SK-N-MC (cell line): ENCODE data around the gene SPOP.
"Not testable (repeated sequence)": the region's sequence is repeated elsewhere in the genome, so short reads cannot be mapped to it uniquely, and the experiment has no call there.

Source experiments
- DNase-seq: peaks from one replicate; pipeline ENCODE4 v3.0.0-alpha.2; 2011; ENCODE audit warnings: low read depth, low spot score
- H3K27ac ChIP-seq: fragments of 200-600 bp; sonication (generic); 2 replicates; pipeline ENCODE4 v1.5.1; 2016; ENCODE audit warnings: mixed run types
- H3K36me3 ChIP-seq: fragments of 200-600 bp; sonication (generic); 2 replicates; pipeline ENCODE4 v1.6.1; 2017; ENCODE audit warnings: antibody characterized with exemption, low read length, mixed read lengths; ENCODE audit not compliant: insufficient read depth
- H3K4me3 ChIP-seq: fragments of 200-600 bp; sonication (generic); 2 replicates; pipeline ENCODE4 v1.5.1; 2016
- H3K9ac ChIP-seq: fragments of 200-600 bp; sonication (generic); 2 replicates; pipeline ENCODE4 v1.8.0; 2017; ENCODE audit warnings: mixed run types, mixed read lengths; ENCODE audit not compliant: insufficient read length
- H3K9me3 ChIP-seq: fragments of 200-600 bp; sonication (generic); 2 replicates; pipeline ENCODE4 v1.6.1; 2017; ENCODE audit warnings: low read depth, mild to moderate bottlenecking, antibody characterized with exemption, low read length, moderate library complexity, mixed read lengths
- EZH2 ChIP-seq: fragments of 200-600 bp; sonication (generic); IDR thresholded peaks from one replicate; pipeline ENCODE4 v1.6.1; 2017; ENCODE audit warnings: antibody characterized with exemption
- FOXP2 ChIP-seq: optimal IDR thresholded peaks from 2 replicates; pipeline ENCODE3; 2011; ENCODE audit warnings: mild to moderate bottlenecking, moderate library complexity; ENCODE audit not compliant: insufficient read depth; ENCODE audit errors: extremely low read length, control extremely low read depth
- POLR2AphosphoS5 ChIP-seq: IDR thresholded peaks from 2 replicates; pipeline ENCODE4 v1.6.1; 2012; ENCODE audit warnings: mild to moderate bottlenecking, low read depth, low read length, borderline replicate concordance

Gene SPOP

DNA sequence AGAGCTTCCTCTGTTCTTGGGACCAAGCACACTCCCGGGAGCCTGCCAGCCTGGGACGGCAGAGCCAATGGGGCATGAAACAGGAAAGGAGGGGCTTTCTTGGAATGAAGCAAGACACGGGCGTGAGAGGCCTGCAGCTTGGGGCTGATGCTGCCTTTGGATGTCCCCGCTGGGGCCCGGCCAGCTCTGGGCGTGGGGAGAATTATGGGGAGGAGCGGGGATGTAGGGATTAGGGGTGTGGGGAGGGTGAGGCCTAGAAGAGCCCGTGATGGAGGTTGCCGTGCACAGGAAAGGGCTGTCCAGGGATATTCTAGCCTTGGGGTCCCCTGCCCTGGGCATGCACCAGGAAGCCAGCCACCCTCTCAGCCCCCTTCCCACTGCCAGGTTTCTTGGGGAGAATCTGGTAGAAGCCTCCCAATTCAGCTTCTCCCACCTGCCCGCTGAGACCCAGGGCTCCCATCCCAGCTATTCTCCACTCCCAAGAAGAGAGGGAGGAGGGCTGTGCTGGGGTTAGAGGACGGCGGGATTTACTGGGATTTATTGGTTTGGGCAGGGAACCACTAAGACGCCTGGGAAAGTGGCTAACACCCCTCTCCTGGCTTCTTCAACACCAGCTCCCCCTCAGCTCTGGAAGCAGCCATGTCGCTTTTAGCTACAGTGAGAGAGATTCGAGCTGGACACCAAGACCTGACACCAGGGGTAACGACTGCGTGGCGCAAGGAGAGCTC is 122.2 kb downstream of the SPOP start:
- 0 out of 2 replicates have a peak overlapping the region, but pooled peaks have one; percentile 19 for H3K4me3 ChIP-seq
- no peaks in the 10 kb centered on the region for H3K9me3 ChIP-seq
- H3K27ac ChIP-seq, result peak overlapping the region; percentile 59; the same call in 1 of the 2 replicates
- peak overlapping the region; percentile 72 for H3K9ac ChIP-seq
- TF ChIP-seq EZH2 (no peak), POLR2AphosphoS5 (no peak), FOXP2 (no peak)
- no peak for DNase-seq
- no peaks in the 10 kb centered on the region for H3K36me3 ChIP-seq

DNA sequence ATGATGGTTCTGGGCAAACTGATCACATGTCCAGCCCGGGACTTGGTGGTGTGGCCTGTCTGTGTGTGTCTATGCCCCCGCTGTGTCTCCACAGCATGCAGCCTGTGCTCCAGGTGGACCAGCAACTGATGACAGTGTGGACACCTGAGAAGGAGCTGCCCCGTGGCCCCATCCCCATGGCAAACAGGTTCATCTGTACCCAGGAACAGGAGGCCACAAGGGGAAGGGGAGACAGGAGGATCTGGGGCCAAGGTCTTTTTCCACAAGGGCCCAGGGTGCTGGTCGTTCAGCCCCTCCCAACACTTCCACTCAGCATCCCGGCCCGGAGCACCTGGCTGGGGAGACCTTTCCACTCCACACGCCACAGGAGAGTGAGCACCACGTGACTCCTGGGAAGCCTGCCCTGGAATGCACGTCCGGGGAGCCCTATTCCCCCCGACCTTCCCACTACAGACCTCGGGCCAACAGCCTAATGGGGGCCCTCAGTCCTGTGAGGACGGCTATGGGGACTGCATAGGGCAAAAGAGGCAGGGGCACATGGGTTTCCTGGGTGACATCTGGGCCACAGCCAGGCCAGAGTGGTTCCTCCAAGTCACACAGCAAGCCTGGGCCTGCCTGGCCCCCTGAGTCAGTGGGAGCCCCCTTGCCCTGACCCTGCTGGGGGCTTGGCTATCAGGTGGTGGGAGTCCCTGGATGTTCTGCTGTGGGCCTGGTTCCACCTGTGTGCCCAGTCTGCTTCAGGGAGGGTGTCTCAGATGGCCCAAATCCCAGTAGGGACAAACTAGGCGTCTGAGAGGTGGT is 123.0 kb downstream of the SPOP start:
- TF ChIP-seq EZH2, result no peak
- no peak for TF ChIP-seq POLR2AphosphoS5
- no peak for TF ChIP-seq FOXP2
- DNase-seq, result no peak
- Histone ChIP-seq H3K9ac (peak overlapping the region; percentile 29), H3K27ac (no peak overlapping the region), H3K9me3 (no peaks in the 10 kb centered on the region), H3K4me3 (no peak overlapping the region), H3K36me3 (no peaks in the 10 kb centered on the region)

DNA sequence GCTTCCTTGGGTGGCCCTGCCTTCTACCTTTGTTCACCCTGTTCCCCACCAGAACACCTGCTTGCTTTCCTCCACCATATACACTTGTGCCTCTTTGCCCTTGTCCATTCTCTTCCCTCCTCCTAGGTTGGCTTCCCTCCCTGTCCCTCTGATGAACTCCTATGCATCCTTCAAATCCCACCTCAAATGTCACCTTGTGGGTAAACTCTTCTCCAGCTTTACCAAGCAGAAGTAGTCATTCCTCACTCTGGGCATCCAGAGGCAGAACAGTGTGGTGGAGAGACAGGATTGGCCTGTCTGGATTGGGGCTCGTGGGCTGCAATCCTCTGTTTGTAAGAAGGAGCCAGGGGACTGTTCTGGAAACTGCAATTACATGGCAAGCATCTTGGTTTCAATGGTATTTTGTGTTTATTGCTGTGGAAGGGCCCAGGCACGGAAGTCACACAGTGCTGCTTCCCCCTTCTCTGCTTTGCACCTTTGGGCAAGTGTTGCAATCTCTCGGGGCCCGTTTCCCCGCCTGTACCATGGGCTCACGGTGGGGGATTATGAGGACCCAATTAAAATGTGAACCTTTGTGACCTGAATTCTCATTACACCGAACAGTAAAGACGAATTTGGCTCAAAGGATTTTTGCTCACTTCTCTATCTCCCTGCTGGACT is 124.1 kb downstream of the SPOP start:
- no peak for DNase-seq
- H3K36me3 ChIP-seq, result no peaks in the 10 kb centered on the region
- no peak overlapping the region for H3K27ac ChIP-seq
- H3K4me3 ChIP-seq, result no peak overlapping the region
- no peaks in the 10 kb centered on the region for H3K9me3 ChIP-seq
- H3K9ac ChIP-seq, result no peak overlapping the region
- TF ChIP-seq POLR2AphosphoS5 (no peak), EZH2 (no peak), FOXP2 (no peak)

DNA sequence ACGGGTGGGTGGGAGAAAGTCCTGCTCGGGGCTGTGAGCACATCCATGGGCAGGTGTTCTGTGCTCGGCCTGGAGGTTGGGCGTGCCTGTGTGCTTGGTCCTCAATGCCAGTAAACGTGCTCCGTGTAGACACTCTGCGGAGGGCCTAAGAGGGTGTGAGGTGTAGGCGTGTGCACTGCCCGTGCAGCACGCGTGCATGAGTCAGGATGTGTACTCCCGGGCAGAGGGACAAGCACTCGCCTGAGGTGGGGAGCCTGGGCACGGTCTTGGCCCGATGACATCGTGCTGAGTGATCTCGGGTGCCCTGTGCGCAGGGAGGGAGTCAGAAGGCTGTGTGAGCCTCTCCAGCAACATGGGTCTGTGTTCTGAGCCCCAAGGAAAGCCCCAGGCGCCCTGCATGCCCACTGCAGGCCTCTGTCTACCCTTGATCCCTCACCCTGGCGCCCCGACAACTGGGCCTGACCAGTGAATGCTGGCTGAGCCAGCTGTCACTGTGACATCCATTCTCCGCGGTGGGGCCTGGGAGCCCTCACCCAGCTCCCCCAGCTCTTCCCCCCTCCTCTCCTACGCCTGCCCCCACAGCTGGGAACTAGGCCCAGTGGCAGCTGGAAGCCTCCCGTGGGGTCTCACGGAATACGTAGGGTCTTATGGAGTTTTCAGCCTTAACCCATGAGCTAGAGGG is 125.7 kb downstream of the SPOP start:
- TF ChIP-seq POLR2AphosphoS5, result no peak
- no peak for TF ChIP-seq FOXP2
- no peak for TF ChIP-seq EZH2
- H3K36me3 ChIP-seq, result no peaks in the 10 kb centered on the region
- H3K27ac ChIP-seq, result no peak overlapping the region
- H3K4me3 ChIP-seq, result no peak overlapping the region
- no peaks in the 10 kb centered on the region for H3K9me3 ChIP-seq
- no peak for DNase-seq
- no peak overlapping the region for H3K9ac ChIP-seq

DNA sequence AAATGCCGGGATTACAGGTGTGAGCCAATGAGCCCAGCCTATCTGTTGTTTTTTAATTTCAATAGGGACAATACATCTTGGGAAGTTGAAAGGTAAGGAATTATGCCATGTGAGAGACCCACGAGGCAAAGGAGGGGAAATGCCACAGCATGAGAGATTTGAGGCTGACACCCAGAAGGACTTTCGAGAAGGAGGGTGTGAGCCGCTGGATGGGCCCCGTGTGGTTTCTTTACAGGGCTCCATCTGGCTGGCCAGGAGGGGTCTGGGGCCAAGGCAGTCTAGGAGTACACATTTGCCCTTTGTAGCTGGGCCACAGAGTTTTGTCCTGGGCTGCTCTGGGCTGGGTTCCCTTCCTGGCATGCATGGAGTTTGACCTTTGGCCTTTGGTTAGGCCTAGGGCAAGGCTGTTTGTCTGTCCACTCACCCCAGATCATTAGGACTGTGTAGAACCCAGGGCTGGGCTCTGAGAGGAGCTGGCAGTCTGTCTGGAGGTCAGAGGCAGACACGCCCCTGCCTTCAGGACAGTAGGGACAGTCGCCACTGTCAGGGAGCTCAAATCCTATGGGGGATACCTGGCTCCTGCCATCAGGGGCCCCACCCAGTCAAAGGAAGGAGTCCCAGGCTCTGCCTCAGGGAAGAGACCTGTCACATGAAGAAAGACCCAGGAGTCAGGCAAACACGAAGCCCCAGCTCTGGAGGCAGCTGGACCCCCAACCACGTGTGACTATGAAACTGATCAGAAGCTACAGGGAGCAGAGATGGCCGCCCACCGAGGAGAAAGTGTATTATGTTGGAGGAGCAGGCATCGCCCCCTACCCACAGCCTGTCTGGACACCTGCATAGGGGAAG is 126.5 kb downstream of the SPOP start:
- DNase-seq, result no peak
- Histone ChIP-seq H3K9me3 (no peaks in the 10 kb centered on the region), H3K36me3 (no peaks in the 10 kb centered on the region), H3K27ac (no peak overlapping the region), H3K9ac (no peak overlapping the region), H3K4me3 (no peak overlapping the region)
- no peak for TF ChIP-seq EZH2
- no peak for TF ChIP-seq POLR2AphosphoS5
- no peak for TF ChIP-seq FOXP2

DNA sequence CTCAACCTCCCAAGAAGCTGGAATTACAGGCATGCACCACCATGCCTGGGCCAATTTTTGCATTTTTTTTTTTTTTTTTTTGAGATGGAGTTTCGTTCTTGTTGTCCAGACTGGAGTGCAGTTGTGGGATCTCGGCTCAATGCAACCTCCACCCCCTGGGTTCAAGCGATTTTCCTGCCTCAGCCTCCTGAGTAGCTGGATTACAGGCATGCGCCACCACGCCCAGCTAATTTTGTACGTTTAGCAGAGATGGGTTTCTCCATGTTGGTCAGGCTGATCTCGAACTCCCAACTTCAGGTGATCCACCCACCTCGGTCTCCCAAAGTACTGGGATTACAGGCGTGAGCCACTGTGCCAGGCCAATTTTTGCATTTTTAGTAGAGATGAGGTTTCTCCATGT is 127.1 kb downstream of the SPOP start:
- not testable (repeated sequence) for DNase-seq, H3K9ac ChIP-seq, H3K4me3 ChIP-seq, H3K27ac ChIP-seq, H3K9me3 ChIP-seq, H3K36me3 ChIP-seq

DNA sequence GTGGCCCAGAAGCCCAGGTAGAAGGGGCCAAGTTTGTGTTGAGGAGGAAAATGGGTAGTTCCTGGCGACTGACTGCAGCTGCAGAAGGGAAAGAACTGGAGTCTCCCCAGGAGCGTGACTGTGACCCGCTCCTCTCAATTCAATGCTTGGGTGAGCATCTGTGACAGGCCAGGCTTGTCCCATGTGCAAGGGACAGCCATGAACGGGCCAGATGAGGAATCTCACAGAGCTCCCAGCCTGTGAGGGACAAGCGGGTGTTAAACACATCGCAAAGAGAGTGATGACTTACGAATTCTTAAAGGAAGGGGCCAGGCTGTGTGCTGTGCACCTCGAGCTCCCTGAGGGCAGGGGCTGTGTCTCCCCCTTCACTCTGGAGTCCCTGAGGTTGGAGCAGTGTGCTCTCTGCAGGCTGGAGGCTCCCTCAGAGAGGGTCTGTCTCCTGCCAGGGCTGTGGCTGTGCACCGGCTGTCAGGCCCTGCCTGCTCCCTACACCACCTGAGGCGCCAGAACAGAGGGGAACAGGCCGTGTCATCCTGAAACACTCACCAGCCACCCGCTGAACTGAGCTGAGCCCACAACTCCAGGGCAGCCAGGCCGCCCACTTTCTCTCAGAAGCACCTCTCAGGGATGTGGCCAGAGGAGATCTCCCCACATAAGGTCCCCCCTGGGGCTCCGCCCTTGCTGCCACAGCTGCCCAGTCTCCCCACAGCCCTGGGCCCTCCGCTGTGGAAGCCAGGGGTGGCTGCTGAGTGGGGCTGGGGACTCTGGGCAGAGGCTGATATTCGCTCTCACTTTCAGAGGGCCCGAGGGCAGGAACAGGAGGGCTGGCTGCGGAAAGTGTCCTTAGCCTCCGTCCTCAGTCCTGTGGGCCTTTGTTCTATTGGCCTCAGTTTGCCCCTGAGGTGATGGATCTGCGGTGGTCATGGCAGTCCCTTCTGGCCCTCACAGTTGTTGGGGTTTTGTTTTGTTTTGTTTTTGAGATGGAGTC is 127.9 kb downstream of the SPOP start:
- H3K27ac ChIP-seq, result no peak overlapping the region
- H3K4me3 ChIP-seq, result no peak overlapping the region
- TF ChIP-seq FOXP2 (no peak), EZH2 (no peak), POLR2AphosphoS5 (no peak)
- H3K36me3 ChIP-seq, result no peaks in the 10 kb centered on the region
- no peak for DNase-seq
- no peaks in the 10 kb centered on the region for H3K9me3 ChIP-seq
- H3K9ac ChIP-seq, result no peak overlapping the region
